ENCODE data around the gene TMEM126B.

TMEM126B gene

GRCh38 chr11:85672105-85672902 is 43.9 kb downstream of the TMEM126B start:
- no peak overlapping the region for H3K4me3 ChIP-seq (ENCODE audit: low read depth, low read length)
- no peak for TF ChIP-seq CTCF (IDR thresholded peaks at IDR 0.05; ENCODE audit: borderline replicate concordance, insufficient read depth, low read depth, low read length)

GRCh38 chr11:85673393-85673792 is 45.0 kb downstream of the TMEM126B start:
- H3K4me3 ChIP-seq (ENCODE audit: low read depth, low read length): no peak overlapping the region
- no peak for TF ChIP-seq CTCF (IDR thresholded peaks at IDR 0.05; ENCODE audit: borderline replicate concordance, insufficient read depth, low read depth, low read length)

- TF ChIP-seq CTCF (IDR thresholded peaks at IDR 0.05; ENCODE audit: borderline replicate concordance, insufficient read depth, low read depth, low read length): no peak
- H3K4me3 ChIP-seq (ENCODE audit: low read depth, low read length): no peak overlapping the region
These were observed 51.2 kb downstream of the TMEM126B start for GRCh38 chr11:85679576-85679975.

GRCh38 chr11:85680897-85681296 is 52.5 kb downstream of the TMEM126B start:
- no peak for TF ChIP-seq CTCF (IDR thresholded peaks at IDR 0.05; ENCODE audit: borderline replicate concordance, insufficient read depth, low read depth, low read length)
- H3K4me3 ChIP-seq (ENCODE audit: low read depth, low read length): no peak overlapping the region

- no peak for TF ChIP-seq CTCF (IDR thresholded peaks at IDR 0.05; ENCODE audit: borderline replicate concordance, insufficient read depth, low read depth, low read length)
- peak overlapping the region; percentile 47 for H3K4me3 ChIP-seq (ENCODE audit: low read depth, low read length)
These were observed 54.2 kb downstream of the TMEM126B start for GRCh38 chr11:85682330-85683305.

- no peak for TF ChIP-seq CTCF (IDR thresholded peaks at IDR 0.05; ENCODE audit: borderline replicate concordance, insufficient read depth, low read depth, low read length)
- no peak overlapping the region for H3K4me3 ChIP-seq (ENCODE audit: low read depth, low read length)
These were observed 56.9 kb downstream of the TMEM126B start for GRCh38 chr11:85685125-85685819.

Data from GM12875 (cell line).